T-helper 1 cell (primary cell): ENCODE results near the gene FEN1.
A peak's percentile ranks its signal among the peaks of the same experiment; 100 is the strongest.

Source experiments
- DNase-seq, 5 donors: peaks; one replicate each; pipeline ENCODE4 v3.0.0-alpha.2; 2012 to 2020

The FEN1 gene

DNA sequence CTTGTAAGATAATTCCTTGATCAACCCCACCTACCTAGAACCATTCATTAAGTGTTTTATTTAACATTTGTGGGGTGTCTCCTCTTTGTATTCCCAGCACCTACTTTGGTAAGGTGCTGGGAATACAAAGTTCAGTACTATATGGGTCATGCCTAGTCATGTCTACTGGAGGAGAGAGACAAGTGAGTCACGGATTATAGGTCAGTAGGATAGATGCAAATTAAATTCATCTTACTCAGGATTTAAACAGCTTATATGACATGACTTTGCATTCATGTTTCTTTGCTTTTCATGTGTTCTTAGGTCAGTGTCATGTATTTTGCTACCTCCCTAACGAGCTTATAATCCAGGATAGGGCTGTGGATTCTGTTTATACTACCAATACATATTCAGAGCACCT is 27.5 kb downstream of the FEN1 start:
- DNase-seq, result no peak

DNA sequence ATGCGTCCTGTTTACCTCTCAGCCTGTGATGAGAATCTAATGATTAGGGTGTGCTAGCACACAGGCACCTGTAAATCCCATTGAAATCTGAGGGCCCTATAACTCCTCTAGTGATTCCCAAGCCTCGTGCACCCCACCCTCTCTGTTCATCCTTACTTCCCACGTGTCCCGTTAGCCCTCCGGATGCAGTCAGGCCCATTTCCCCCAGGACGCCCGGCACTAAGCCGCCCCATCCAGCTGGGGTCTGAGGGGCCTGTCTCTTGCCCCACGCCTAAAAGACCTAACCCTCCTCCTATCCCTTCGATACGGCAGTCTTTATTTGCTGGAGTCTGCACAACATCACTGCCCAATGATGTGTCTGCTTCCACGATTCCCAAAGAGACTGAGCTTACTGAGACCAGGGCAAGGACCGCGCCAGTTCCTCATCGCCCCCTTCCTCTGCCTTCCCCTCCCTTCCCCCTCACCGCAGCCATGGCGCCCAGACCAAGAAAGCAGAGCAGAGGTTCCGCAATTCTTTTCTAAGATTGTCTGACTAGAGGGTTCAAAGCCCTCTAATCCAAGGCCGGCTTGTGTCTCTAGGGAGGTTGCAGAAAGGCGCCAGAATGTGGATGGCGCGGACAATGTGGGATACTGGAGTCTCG is 34.3 kb downstream of the FEN1 start:
- no peak for DNase-seq

DNA sequence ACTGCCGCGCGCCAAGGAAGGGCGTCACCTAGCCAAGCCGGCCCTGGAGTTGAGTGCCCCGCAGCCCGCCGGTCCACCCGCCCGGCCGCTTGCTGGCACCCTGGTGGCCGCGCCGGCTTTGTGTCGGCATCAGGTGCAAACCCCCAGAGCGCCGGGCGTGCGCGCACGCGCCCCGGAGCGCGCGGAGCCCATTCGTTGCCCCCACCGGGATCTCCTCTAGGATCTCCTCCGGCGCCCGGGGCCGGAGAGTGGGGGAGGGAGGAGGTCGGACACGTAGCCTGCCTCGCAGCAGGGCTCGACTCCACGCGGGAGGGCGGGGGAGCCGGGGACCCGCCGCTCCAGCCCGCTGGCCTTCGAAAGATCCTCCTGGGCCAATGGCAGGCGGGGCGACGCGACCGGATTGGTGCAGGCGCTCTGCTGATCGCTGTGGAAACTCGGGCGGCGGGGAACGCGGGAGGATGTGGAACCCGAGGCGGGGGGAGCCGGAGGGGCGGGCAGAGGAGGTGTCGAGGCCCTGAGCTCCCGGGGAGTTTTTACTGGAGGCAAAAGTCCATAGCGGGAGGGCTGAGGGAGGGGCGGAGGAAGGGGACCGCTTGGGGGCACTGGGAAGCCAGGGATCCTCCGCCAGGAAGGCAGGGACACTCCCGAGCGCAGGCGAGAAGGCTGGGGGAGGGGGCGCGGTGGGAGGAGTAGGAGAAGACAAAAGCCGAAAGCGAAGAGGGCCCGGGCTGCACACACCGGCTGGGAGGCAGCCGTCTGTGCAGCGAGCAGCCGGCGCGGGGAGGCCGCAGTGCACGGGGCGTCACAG is 35.1 kb downstream of the FEN1 start, which contains the start of gene FADS2:
FADS2 (plus strand) TSS at position 730 of the 808 bp plus-strand sequence. CDS start 91 bp downstream, outside the sequence.
- peak; percentile 39 to 90 (median 43) for DNase-seq

DNA sequence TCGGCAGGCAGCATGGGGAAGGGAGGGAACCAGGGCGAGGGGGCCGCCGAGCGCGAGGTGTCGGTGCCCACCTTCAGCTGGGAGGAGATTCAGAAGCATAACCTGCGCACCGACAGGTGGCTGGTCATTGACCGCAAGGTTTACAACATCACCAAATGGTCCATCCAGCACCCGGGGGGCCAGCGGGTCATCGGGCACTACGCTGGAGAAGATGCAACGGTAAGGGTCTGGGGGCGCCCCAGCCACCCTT is 35.6 kb downstream of the FEN1 start:
- no peak for DNase-seq

DNA sequence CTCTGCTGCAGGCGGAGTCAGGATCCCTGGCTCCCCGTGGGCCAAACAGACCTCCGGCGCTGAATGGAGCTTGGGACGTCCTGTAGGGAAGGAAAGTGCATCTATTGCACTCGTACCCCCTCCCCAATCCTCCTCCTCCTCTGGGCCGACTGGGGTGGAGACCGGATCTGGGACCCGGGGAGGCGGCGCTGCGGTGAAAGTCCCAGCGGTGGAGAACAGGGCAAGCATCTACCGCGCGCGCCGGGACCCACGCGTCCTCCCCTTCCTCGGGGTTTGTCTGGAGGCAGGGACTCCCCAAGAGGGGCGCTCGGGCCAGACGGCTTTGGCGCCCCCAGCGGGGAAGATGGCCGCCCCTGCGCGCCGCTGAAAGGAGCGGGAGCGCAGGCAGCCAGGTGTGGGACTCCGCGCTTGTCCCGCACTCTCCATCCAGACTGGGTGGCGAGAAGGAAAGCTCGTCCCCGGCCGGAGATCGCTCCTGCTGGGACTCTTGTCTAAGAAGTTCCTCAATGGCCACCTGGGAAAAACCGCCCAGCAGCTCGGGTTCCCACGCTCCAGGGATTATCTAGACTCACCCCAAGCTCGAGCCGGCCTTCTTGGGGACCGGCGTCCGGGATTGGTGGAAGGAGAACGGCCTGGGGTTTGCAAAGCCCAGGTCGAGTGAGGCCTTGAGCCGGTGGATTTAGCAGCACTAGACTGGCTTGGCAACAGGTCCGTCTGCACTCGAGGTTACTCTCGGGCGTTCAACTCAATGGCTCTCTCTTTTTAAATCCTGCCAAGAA is 36.1 kb downstream of the FEN1 start:
- DNase-seq, result peak in 1 of 5 donors; percentile 64

DNA sequence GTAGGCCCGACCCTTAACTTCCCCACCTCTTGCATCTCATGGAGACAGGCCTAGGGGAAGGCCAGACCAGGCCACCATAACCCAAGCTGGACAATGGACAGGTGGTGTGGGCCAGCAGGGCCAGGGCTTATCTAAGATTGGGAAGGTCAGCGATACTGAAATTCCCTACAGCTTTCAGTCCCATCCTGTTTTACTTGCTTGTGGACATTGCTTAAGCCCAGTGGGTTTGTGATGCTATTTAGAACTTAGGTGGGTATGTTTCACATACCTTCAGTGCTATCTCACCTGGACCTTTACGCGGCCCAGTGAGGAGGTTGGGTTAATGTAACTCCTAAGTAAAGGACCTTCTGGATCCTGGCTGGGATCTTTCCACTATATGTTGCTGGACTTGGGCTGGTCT is 37.1 kb downstream of the FEN1 start:
- DNase-seq, result no peak

DNA sequence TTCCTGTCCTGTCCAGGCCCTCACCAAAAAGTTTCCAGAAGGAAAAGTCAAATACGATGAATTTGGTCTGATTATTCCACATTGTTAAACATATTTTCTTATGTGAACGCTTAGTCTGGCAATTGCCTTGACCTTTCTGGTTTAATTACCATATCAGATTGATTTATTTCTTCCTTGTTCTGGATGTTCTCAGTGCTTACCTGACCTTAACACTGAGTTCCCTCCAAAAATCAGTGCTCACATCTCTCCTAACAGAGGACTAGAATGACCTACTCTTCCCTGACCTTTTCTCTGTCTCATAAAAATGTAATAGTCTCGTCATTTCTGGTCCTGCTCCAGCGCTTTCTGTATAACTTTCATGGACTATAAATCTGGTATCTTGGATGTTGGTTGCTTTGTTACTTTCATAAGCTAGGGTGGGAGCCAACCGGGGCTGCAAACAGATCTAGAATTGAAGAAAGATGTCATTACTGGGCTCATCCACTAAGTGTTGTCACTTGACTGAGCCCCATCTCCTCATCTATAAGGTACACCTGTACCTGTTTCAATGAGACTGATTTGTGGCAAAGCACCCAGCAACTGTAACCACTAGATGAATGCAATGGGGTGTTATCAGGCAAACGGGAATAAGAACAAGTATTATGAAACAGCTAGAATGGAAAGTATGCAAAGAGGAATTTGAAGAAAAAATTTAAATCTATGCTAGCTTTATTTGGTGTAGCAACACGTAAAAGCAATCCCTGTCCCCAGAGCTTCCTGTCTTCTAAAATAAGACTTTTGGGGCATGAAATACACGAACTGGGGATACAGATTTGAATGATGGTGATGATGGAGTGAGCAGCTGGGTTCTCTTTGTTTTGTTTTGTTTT is 37.8 kb downstream of the FEN1 start:
- no peak for DNase-seq

DNA sequence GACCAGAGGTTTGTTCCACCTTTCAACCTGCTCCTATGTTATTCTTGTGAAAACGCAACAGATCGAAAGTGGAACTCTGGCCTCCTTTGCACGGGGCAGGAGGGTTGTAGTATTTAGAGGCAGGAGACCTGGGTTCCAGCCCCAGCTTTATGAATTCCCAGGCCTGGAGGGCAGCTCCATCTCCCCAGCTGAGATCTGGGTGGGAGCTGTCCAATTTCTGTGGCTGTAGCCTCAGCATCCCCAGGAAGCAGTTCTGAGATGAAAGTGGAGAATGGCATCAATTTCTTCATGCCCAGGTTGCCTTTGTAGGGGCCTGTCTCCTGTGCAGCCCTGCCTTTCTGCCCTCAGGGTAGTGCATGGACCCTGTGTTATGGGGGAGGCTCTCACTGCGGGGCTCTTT is 39.5 kb downstream of the FEN1 start:
- no peak for DNase-seq

DNA sequence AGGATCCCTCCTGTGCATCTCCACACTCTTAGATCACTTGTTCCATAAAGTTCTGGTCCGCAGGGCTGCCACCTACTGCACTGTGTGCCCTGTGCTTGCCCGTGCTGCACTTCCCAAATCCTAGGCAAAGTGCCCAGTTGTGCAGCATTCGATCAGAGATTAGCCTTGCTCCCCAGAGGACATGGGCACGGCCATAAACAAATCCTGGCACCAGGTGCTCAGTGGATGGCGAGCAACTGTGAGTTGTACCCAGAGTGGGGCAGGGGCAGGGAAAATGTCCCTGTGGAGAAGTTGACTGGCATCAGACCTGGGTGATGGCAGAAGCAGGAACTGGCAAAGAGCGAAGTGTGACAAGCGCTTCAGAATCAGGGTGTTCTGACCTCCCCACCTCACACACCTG is 40.0 kb downstream of the FEN1 start:
- DNase-seq, result no peak

DNA sequence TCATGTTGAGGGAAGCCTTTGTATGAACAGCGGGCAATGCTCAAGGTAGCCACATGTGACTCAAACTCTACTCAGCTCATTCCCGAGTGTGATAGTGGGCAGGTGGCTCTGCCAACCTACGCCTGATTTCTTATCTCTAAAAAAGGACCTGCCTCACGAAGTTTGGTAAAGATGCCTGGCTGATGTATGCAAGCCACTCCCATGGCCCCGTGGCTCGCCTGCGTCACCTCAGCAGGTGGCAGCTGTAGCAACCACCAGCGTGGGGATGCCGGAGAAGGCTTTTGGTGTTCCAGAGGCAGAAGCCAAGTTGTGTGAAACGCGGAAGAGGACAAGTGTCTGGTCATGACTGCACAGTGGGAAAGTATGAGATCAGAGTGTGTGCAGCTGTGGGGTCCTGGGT is 40.8 kb downstream of the FEN1 start:
- peak in 1 of 5 donors; percentile 26 for DNase-seq

DNA sequence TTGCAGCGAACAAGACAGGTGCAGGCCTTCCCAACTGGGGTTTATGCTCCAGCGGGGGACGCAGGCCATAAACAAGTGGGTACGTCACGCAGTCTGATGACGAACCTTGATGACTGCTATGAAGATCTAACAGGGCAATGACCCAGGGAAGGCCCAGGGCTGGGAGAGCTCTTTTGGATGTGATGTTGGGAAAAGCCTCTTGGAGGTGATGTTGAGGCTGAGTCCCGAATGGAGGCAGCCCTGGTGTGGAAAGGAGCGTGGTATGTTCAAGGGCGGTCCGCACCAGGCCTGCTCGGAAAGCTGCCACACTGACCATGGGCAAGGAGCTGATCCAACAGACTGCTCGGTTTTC is 41.2 kb downstream of the FEN1 start:
- no peak for DNase-seq

DNA sequence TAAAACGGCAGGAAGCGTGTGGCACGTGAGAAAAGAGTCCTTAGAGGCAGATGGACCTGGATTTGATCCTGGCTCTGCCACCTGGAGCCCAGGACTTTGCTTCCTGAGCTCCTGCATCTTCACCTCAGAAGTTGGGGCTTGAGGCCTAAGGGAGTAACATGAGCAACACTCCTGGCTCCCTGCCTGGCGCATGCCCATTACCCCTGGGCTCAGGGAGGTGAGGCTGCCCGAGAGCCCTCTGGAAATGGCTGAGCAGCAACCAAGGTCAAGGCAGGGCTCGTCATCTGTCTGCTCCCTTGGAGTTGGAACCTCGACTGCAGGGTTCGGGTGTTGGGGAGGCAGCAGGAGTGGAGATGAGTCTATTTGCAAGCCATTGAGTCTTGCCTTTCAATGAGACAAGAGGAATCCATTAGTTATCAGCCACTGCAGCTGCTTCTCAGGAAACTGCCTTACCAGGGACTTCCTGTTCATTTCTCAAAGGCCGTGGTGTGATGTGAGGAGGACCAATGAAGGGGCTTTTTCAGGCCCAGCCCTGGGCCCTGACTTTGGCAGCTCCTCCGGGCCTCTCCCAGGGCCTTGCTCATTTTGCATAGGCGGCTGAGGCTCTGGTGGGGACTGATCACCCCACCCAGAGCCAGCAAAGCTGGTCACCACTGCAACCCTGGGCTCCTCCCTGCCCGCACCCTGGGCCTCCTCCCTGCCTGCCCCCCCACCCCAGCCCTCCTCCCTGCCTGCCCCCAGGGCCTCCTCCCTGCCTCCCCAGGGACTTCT is 41.8 kb downstream of the FEN1 start:
- peak in 1 of 5 donors; percentile 91 for DNase-seq

DNA sequence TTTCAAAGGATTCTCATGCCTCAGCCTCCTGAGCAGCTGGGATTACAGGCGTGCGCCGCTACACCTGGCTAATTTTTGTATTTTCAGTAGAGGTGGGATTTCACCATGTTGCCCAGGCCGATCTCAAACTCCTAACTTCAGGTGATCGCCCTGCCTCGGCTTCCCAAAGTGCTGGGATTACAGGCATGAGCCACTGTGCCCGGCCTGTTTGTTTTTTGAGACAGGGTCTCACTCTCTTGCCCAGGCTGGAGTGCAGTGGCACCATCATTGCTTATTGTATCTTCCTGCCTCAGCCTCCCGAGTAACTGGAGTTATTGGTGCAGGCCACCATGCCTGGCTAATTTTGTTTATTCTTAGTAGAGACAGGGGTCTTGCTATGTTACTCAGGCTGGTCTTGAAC is 43.5 kb downstream of the FEN1 start:
- no peak for DNase-seq

DNA sequence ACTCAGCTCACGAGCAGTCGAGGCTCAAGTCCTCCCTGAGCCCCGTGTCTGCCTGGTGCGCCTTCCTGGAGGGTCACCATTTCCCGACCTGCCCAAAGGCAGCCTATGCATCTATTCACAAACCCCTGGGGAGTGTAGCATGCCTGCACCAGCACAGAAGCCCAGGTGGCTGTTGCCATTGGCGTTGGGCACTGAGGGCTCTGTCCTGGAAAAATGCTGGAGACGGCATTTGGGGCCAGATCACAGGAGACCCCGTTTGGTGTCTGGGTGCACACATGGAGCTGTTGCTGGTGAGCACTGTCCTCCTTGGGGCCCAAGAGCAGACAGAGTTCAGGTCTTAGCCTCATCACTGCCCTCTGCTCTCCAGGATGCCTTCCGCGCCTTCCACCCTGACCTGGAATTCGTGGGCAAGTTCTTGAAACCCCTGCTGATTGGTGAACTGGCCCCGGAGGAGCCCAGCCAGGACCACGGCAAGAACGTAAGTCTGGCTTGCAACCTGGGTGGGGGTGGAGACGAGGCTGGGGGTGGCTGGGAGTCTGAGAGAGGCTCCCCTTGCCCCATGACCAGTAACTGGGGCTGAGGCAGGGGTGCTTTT is 44.8 kb downstream of the FEN1 start:
- no peak for DNase-seq

DNA sequence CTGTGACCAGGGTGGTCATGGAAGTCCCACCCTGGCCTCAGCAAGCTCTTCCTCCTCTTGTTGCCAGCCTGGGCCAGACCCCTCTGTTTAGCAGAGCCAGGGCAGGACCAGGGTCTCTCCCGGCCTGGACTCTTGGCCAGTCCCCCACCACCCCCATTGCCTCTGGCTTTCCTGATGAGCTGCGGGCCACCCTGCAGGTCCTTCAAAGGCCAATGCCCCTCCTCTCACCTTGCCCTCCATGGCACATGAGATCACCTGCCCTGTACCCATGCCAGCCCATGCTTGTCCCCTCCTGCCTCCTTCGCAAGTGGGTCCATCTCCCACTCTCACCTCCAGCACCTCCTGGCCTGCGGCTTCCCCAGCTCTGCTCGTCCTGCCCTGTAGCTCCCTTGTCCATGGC is 45.8 kb downstream of the FEN1 start:
- no peak for DNase-seq

DNA sequence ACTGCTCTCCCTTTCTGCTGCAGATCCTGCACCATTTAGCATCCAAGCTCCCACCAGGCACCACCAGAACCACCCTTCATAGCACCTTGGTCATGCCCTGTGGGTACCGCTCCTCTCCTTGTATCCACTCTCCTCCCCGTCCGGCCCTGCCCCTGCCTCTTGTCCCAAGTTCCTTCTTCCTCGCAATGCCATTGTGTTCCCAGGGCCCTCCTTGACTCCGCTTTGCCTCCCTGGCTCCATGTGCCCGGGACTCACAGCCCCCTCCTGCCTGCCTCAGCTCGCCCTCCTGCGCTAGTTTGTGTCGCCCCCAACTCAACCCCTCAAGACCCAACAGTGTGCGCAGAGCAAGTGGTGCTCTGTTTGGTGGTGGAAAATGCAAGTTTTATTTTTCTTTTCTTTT is 46.2 kb downstream of the FEN1 start:
- DNase-seq, result no peak

DNA sequence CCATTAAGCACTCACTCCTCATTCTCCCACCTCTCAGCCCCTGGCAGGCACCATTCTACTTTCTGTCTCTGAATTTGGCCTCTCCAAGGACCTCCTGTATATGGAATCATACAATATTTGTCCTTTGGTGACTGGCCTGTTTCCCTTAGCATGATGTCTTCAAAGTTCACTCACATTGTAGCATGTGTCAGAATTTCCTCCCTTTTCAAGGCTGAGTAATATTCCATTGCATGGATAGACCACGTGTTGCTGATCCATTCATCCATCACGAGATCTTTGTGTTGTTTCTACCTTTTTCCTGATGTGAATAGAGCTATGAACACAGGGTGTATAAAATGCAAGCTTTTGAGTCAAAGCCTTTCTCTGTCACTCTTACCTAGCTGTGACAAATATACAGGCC is 47.0 kb downstream of the FEN1 start:
- DNase-seq, result no peak

DNA sequence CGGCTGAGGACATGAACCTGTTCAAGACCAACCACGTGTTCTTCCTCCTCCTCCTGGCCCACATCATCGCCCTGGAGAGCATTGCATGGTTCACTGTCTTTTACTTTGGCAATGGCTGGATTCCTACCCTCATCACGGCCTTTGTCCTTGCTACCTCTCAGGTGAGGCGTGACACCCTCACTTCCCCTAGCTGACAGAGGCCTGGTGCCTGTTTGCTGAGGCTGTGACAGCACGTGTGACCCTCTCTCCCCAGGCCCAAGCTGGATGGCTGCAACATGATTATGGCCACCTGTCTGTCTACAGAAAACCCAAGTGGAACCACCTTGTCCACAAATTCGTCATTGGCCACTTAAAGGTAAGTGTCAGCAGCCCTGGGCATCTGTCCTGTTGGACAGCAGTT is 47.7 kb downstream of the FEN1 start:
- no peak for DNase-seq

DNA sequence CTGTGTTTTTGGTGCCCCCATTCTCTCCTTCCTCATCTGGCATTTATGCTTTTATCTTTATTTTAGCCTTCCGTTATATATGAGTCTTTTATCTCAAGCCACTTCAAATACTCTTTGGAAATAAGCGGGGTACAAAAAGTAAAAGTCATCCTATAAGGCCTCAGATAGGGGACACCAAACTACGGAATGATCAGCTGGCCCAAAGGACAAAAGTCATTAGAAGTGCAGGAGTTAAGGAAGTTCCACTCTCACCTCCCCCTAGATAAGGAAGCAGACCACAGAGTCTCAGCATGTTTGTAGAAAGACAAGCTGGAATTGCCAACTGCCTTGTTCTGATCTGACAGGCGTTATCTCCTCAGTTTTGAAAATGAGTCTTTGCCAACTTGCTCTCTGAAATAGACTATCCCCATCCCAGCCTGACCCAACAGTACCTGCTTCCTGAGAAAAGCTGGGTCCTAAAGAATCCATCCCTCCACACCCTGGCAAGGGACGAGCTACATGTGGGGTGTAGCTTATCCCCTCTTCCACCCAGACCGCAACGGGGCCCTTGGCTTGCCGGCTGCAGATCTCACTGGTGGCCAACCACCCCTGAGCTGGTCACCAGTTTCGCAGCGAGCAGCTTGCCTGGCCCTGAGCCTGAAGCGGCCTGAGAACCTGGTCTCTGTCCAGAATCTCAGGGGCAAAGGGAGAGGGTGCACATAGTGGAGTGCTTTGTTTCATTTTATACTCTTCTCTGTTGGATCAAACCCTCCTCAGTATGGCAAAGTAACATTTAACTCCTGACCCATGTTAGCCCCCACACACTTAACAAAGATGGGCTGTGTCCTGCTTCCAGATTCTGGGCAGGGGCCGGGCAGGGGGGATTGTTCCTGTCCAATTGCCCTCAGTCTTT is 49.2 kb downstream of the FEN1 start:
- no peak for DNase-seq

DNA sequence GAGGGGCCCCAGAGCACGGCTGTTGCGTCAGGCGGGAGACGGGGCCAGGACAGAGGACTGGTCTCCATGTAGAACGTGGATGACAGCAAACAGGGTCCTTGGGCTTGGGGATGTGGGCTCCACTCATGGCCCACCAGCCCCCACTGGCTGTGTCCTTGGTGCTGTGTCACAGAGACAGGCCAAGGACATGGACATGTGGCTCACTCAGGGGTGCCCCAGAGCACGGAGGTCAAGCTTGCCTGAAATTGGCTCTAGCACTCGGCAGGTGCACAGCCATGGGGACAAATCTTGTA is 49.8 kb downstream of the FEN1 start:
- DNase-seq, result no peak
